ENCODE data around the gene FBXO8.

GRCh38 chr4:174316954-174317353 lies 33.5 kb upstream of the FBXO8 start:
- TF ChIP-seq POLR2A (IDR thresholded peaks at IDR 0.05) (no peak), CTCF (IDR thresholded peaks at IDR 0.05 in 4 of 5, conservative IDR thresholded peaks at IDR 0.05 in 1 of 5) (no peak)

Measured in gastrocnemius medialis (tissue), 4 donors.